SK-N-SH treated with all-trans-retinoic acid at 6 μM for 48 hours (cell line): ENCODE results near the gene UBXN11.

Source experiments
- ATAC-seq: fragments of 200-7000 bp; cut with Tn5 transposase; 3 replicates; pipeline ENCODE4 v1.9.1; 2020; ENCODE audit warnings: mild to moderate bottlenecking, moderate library complexity
- ARNTL ChIP-seq: fragments of 450-650 bp; formaldehyde crosslinking; IDR thresholded peaks from 2 replicates; pipeline ENCODE4 v1.5.0; 2020; ENCODE audit warnings: low read depth, mild to moderate bottlenecking, moderate library complexity, borderline replicate concordance
- BACH2 ChIP-seq: fragments of 250-450 bp; sonication (Bioruptor Pico); IDR thresholded peaks from 2 replicates; pipeline ENCODE4 v1.9.0; 2021; ENCODE audit warnings: mild to moderate bottlenecking, borderline replicate concordance
- CREB5 ChIP-seq: fragments of 250-450 bp; sonication (Bioruptor Pico); IDR thresholded peaks from 2 replicates; pipeline ENCODE4 v1.5.1; 2020; ENCODE audit warnings: low read depth, mild to moderate bottlenecking, moderate library complexity
- CSDC2 ChIP-seq: fragments of 250-450 bp; sonication (Bioruptor Pico); IDR thresholded peaks from 2 replicates; pipeline ENCODE4 v1.5.0; 2020; ENCODE audit warnings: mild to moderate bottlenecking, moderate library complexity
- CSRNP3 ChIP-seq: fragments of 250-450 bp; sonication (Bioruptor Pico); IDR thresholded peaks from 2 replicates; pipeline ENCODE4 v1.5.1; 2021; ENCODE audit warnings: mild to moderate bottlenecking, moderate library complexity
- ESRRG ChIP-seq: fragments of 250-450 bp; sonication (Bioruptor Pico); IDR thresholded peaks from 2 replicates; pipeline ENCODE4 v1.6.1; 2021; ENCODE audit warnings: mild to moderate bottlenecking
- GLIS3 ChIP-seq: fragments of 250-450 bp; sonication (Bioruptor Pico); IDR thresholded peaks from 2 replicates; pipeline ENCODE4 v1.5.0; 2020; ENCODE audit warnings: mild to moderate bottlenecking, moderate library complexity
- ISL1 ChIP-seq: fragments of 250-450 bp; sonication (Bioruptor Pico); IDR thresholded peaks from 2 replicates; pipeline ENCODE4 v2.1.2; 2022; ENCODE audit warnings: mild to moderate bottlenecking, moderate library complexity
- OSR1 ChIP-seq: fragments of 250-450 bp; sonication (Bioruptor Pico); IDR thresholded peaks from 2 replicates; pipeline ENCODE4 v1.8.0; 2022; ENCODE audit warnings: moderate library complexity, mild to moderate bottlenecking, inconsistent platforms
- PATZ1 ChIP-seq: fragments of 250-450 bp; sonication (Bioruptor Pico); IDR thresholded peaks from 2 replicates; pipeline ENCODE4 v1.8.0; 2020; ENCODE audit warnings: mild to moderate bottlenecking, moderate library complexity, borderline replicate concordance
- POU6F1 ChIP-seq: fragments of 250-450 bp; sonication (Bioruptor Pico); IDR thresholded peaks from 2 replicates; pipeline ENCODE4 v1.8.0; 2021; ENCODE audit warnings: low read depth, mild to moderate bottlenecking, moderate library complexity, borderline replicate concordance
- PPARA ChIP-seq: fragments of 250-450 bp; sonication (Bioruptor Pico); IDR thresholded peaks from 2 replicates; pipeline ENCODE4 v1.5.0; 2020; ENCODE audit warnings: mild to moderate bottlenecking, borderline replicate concordance
- RARB ChIP-seq: fragments of 250-450 bp; sonication (Bioruptor Pico); IDR thresholded peaks from 2 replicates; pipeline ENCODE4 v1.8.0; 2021; ENCODE audit warnings: mild to moderate bottlenecking, moderate library complexity
- SNAI2 ChIP-seq: fragments of 250-450 bp; sonication (Bioruptor Pico); IDR thresholded peaks from 2 replicates; pipeline ENCODE4 v1.5.0; 2020; ENCODE audit warnings: mild to moderate bottlenecking, moderate library complexity
- TCF4 ChIP-seq: fragments of 250-450 bp; sonication (Bioruptor Pico); IDR thresholded peaks from 2 replicates; pipeline ENCODE4 v1.8.0; 2021; ENCODE audit warnings: mild to moderate bottlenecking, moderate library complexity, borderline replicate concordance
- TOX ChIP-seq: fragments of 250-450 bp; sonication (Bioruptor Pico); IDR thresholded peaks from 2 replicates; pipeline ENCODE4 v1.8.0; 2021; ENCODE audit warnings: mild to moderate bottlenecking, moderate library complexity, borderline replicate concordance
- ZC3H10 ChIP-seq: fragments of 250-450 bp; sonication (Bioruptor Pico); IDR thresholded peaks from 2 replicates; pipeline ENCODE4 v1.5.1; 2021; ENCODE audit warnings: mild to moderate bottlenecking, moderate library complexity
- ZFP30 ChIP-seq: fragments of 450-650 bp; formaldehyde crosslinking; IDR thresholded peaks from 2 replicates; pipeline ENCODE4 v1.5.0; 2022; ENCODE audit warnings: mild to moderate bottlenecking, moderate library complexity
- ZNF565 ChIP-seq: fragments of 450-650 bp; formaldehyde crosslinking; conservative IDR thresholded peaks from 2 replicates; pipeline ENCODE4 v1.5.0; 2020; ENCODE audit warnings: low read depth, mild to moderate bottlenecking, moderate library complexity
- ZNF70 ChIP-seq: fragments of 450-650 bp; formaldehyde crosslinking; IDR thresholded peaks from 2 replicates; pipeline ENCODE4 v1.5.0; 2020; ENCODE audit warnings: mild to moderate bottlenecking, moderate library complexity
- ZNF8 ChIP-seq: fragments of 450-650 bp; formaldehyde crosslinking; IDR thresholded peaks from 2 replicates; pipeline ENCODE4 v1.5.0; 2020; ENCODE audit warnings: mild to moderate bottlenecking, moderate library complexity

The UBXN11 gene

GRCh38 chr1:26279456-26280332 lies 26.7 kb downstream of the UBXN11 start, which contains the start of gene SH3BGRL3:
SH3BGRL3 (plus strand) TSS chr1:26280086; CDS start chr1:26280156, 70 bp downstream.
- TF ChIP-seq ZNF70 (no peak), GLIS3 (CRISPR knock-in tag) (peak; percentile 18; the same call in 1 of the 2 replicates), BACH2 (CRISPR knock-in tag) (no peak), ISL1 (no peak), PPARA (CRISPR knock-in tag) (no peak), OSR1 (CRISPR knock-in tag) (no peak), TOX (CRISPR knock-in tag) (no peak)
- ATAC-seq = peak; percentile 83

GRCh38 chr1:26278724-26279455 lies 27.5 kb downstream of the UBXN11 start:
- ATAC-seq = no peak
- TF ChIP-seq ARNTL (CRISPR knock-in tag) (no peak), ZNF565 (CRISPR knock-in tag) (no peak), TCF4 (CRISPR knock-in tag) (no peak), ZNF70 (no peak), PPARA (CRISPR knock-in tag) (no peak), CSRNP3 (CRISPR knock-in tag) (no peak), CREB5 (CRISPR knock-in tag) (no peak)

GRCh38 chr1:26278303-26278702 lies 28.1 kb downstream of the UBXN11 start:
- no peak for ATAC-seq
- no peak for TF ChIP-seq ZFP30 (CRISPR knock-in tag)
- TF ChIP-seq ZNF565 (CRISPR knock-in tag) = no peak
- TF ChIP-seq TOX (CRISPR knock-in tag) = no peak
- no peak for TF ChIP-seq ZNF70
- no peak for TF ChIP-seq TCF4 (CRISPR knock-in tag)
- no peak for TF ChIP-seq CSRNP3 (CRISPR knock-in tag)
- TF ChIP-seq CREB5 (CRISPR knock-in tag) = no peak
- no peak for TF ChIP-seq ARNTL (CRISPR knock-in tag)
- no peak for TF ChIP-seq SNAI2
- TF ChIP-seq BACH2 (CRISPR knock-in tag) = no peak
- TF ChIP-seq PATZ1 (CRISPR knock-in tag) = no peak
- no peak for TF ChIP-seq POU6F1 (CRISPR knock-in tag)
- TF ChIP-seq ZC3H10 = no peak
- TF ChIP-seq OSR1 (CRISPR knock-in tag) = no peak
- no peak for TF ChIP-seq ESRRG
- TF ChIP-seq GLIS3 (CRISPR knock-in tag) = no peak
- no peak for TF ChIP-seq RARB (CRISPR knock-in tag)
- no peak for TF ChIP-seq CSDC2 (CRISPR knock-in tag)
- TF ChIP-seq ZNF8 (CRISPR knock-in tag) = no peak
